CD14-positive monocyte (primary cell): ENCODE data around the gene RNPS1. TPM values are rescaled to one million over a fixed set of nuclear protein-coding genes. Genes with fewer than 3 reads are reported as not detected.

Experiments
- DNase-seq, 3 donors: peaks; one replicate each; pipeline ENCODE4 v3.0.0-alpha.2; 2011 to 2022
- H2AFZ ChIP-seq: 2 replicates; pipeline ENCODE4 v1.6.0; 2012; ENCODE audit warnings: mild to moderate bottlenecking, low read depth, low read length, inconsistent platforms; ENCODE audit not compliant: insufficient read depth, poor library complexity, severe bottlenecking
- H3K27ac ChIP-seq, 2 donors: 1 replicate in 1 of 2; 2 replicates in 1 of 2; pipeline ENCODE4 v1.5.1; 2012 to 2013; ENCODE audit warnings: low read length in 2 of 2, control low read depth in 1 of 2, inconsistent platforms in 1 of 2, low read depth in 1 of 2, mild to moderate bottlenecking in 1 of 2
- H3K27me3 ChIP-seq, 2 donors: one replicate each; pipeline versions ENCODE4 v1.6.0 to v1.6.1; 2011 to 2013; ENCODE audit warnings: low read length in 2 of 2; ENCODE audit not compliant: control insufficient read depth in 2 of 2, insufficient read depth in 2 of 2
- H3K36me3 ChIP-seq, 2 donors: replicated peaks in 1 of 2; 1 replicate in 1 of 2; 2 replicates in 1 of 2; pipeline versions ENCODE4 v1.5.1 to v1.6.1; 2012 to 2013; ENCODE audit warnings: low read length in 2 of 2, control low read depth in 1 of 2, inconsistent platforms in 1 of 2, mild to moderate bottlenecking in 1 of 2; ENCODE audit not compliant: insufficient read depth in 2 of 2, control insufficient read depth in 1 of 2
- H3K4me1 ChIP-seq, 2 donors: 1 replicate in 1 of 2; 2 replicates in 1 of 2; pipeline versions ENCODE4 v1.5.1 to v1.6.1; 2012 to 2013; ENCODE audit warnings: low read length in 2 of 2, control low read depth in 1 of 2, inconsistent platforms in 1 of 2, mild to moderate bottlenecking in 1 of 2, moderate library complexity in 1 of 2; ENCODE audit not compliant: insufficient read depth in 2 of 2, control insufficient read depth in 1 of 2
- H3K4me2 ChIP-seq: replicated peaks from 2 replicates; pipeline ENCODE3; 2012; ENCODE audit warnings: low read length, moderate library complexity, mild to moderate bottlenecking; ENCODE audit not compliant: poor library complexity, severe bottlenecking; ENCODE audit errors: extremely low read depth
- H3K4me3 ChIP-seq, 3 experiments: fragments of 200-600 bp in 1 of 3; sonication (generic) in 1 of 3; replicated peaks in 1 of 3; 1 replicate in 2 of 3; 2 replicates in 1 of 3; pipeline ENCODE4 v1.5.1; 2011 to 2013; ENCODE audit warnings: low read length in 3 of 3, mild to moderate bottlenecking in 3 of 3, control low read depth in 2 of 3, low read depth in 2 of 3, inconsistent platforms in 1 of 3, moderate library complexity in 1 of 3
- H3K79me2 ChIP-seq: 2 replicates; pipeline ENCODE4 v1.6.0; 2012; ENCODE audit warnings: mild to moderate bottlenecking, control low read depth, inconsistent platforms, low read length, moderate library complexity; ENCODE audit not compliant: insufficient read depth
- H3K9ac ChIP-seq: 2 replicates; pipeline ENCODE4 v1.6.0; 2017; ENCODE audit warnings: low read length, mild to moderate bottlenecking; ENCODE audit not compliant: insufficient read depth, poor library complexity, severe bottlenecking
- H3K9me3 ChIP-seq, 2 donors: replicated peaks in 1 of 2; 1 replicate in 1 of 2; 2 replicates in 1 of 2; pipeline versions ENCODE4 v1.5.1 to v1.6.1; 2012 to 2013; ENCODE audit warnings: low read length in 2 of 2, control low read depth in 1 of 2; ENCODE audit not compliant: control insufficient read depth in 1 of 2, insufficient read depth in 1 of 2
- H4K20me1 ChIP-seq: 2 replicates; pipeline ENCODE4 v1.6.0; 2012; ENCODE audit warnings: mild to moderate bottlenecking, low read length, control low read depth, moderate library complexity; ENCODE audit not compliant: insufficient read depth
- H3K27ac Mint-ChIP-seq, 7 donors: one replicate each; pipeline ENCODE4 v1.8.0; 2020; ENCODE audit warnings: mild to moderate bottlenecking in 7 of 7, mixed read lengths in 7 of 7, moderate library complexity in 6 of 7, inconsistent platforms in 2 of 7
- H3K27me3 Mint-ChIP-seq, 3 donors: one replicate each; pipeline ENCODE4 v1.8.0; 2021 to 2022; ENCODE audit warnings: low read depth in 3 of 3, mild to moderate bottlenecking in 3 of 3, mixed read lengths in 3 of 3, moderate library complexity in 3 of 3, inconsistent platforms in 1 of 3
- H3K36me3 Mint-ChIP-seq, 2 donors: one replicate each; pipeline ENCODE4 v1.8.0; 2020; ENCODE audit warnings: mixed read lengths in 2 of 2, inconsistent platforms in 1 of 2, mild to moderate bottlenecking in 1 of 2
- H3K4me1 Mint-ChIP-seq: one replicate; pipeline ENCODE4 v1.8.0; 2020; ENCODE audit warnings: mild to moderate bottlenecking, mixed read lengths
- H3K4me3 Mint-ChIP-seq, 2 donors: one replicate each; pipeline ENCODE4 v1.8.0; 2020; ENCODE audit warnings: mild to moderate bottlenecking in 2 of 2, mixed read lengths in 2 of 2, moderate library complexity in 1 of 2
- H3K9me3 Mint-ChIP-seq, 7 donors: one replicate each; pipeline ENCODE4 v1.8.0; 2020 to 2022; ENCODE audit warnings: mixed read lengths in 7 of 7, mild to moderate bottlenecking in 6 of 7, moderate library complexity in 6 of 7, inconsistent platforms in 2 of 7
- CTCF ChIP-seq: fragments of 200-600 bp; IDR thresholded peaks from one replicate; pipeline ENCODE4 v1.8.0; 2022; ENCODE audit warnings: antibody characterized with exemption, mild to moderate bottlenecking
- WGBS: methylation state at CpG from one replicate; pipeline ENCODE4 v1.1.5; 2013; ENCODE audit warnings: missing lambda C conversion rate; ENCODE audit not compliant: insufficient coverage; 5-methylcytosine and 5-hydroxymethylcytosine counted together
- intact Hi-C, 2 donors: fragments of 100-400 bp; cut with micrococcal nuclease; formaldehyde crosslinking; loops; one replicate each; pipeline versions ENCODE4 v1.15.0 to v1.15.1; 2023
- polyA plus RNA-seq, 3 donors: library from polyadenylated mRNA; depleted of rRNA in 1 of 3; unstranded in 2 of 3; stranded (reverse) in 1 of 3; fragments of 300-500 nt in 2 of 3; fragments of >200 nt in 1 of 3; fragmentation: Illumina TruSeq in 2 of 3; gene quantifications; 1 replicate in 2 of 3; 2 replicates in 1 of 3; pipeline ENCODE4 v1.2.3, GENCODE V29; 2012 to 2021

Gene RNPS1
- polyA plus RNA-seq, 3 donors = 93.7 to 176 (median 106) TPM

- no peak overlapping the region for H3K4me3 Mint-ChIP-seq
- peaks cover 33 to 46% (median 33%) of the 10 kb centered on the region in 3 donors for H3K27me3 Mint-ChIP-seq
- peaks cover 61 to 63% of the 10 kb centered on the region in 2 donors for H3K36me3 ChIP-seq
- H4K20me1 ChIP-seq = peaks cover 30% of the 10 kb centered on the region
- H3K36me3 Mint-ChIP-seq = peaks cover 50 to 64% of the 10 kb centered on the region in 2 donors
- H3K9me3 Mint-ChIP-seq = peaks cover 0 to 6% (median 0%) of the 10 kb centered on the region in 7 donors
- no peak overlapping the region for H3K9ac ChIP-seq
- no peak overlapping the region for H3K27ac Mint-ChIP-seq
- intact Hi-C loops = no loop called here
- no peak overlapping the region for H3K4me2 ChIP-seq
- peaks cover 5 to 6% of the 10 kb centered on the region in 2 donors for H3K4me1 ChIP-seq
- no peaks in the 10 kb centered on the region for H3K79me2 ChIP-seq
- peaks cover 18 to 38% of the 10 kb centered on the region in 2 donors for H3K27me3 ChIP-seq
- H2AFZ ChIP-seq = no peak overlapping the region
- H3K27ac ChIP-seq = no peak overlapping the region
- DNase-seq = no peak
- peaks cover 5% of the 10 kb centered on the region for H3K4me1 Mint-ChIP-seq
- no peak for TF ChIP-seq CTCF
- no peak overlapping the region for H3K4me3 ChIP-seq
- no peaks in the 10 kb centered on the region for H3K9me3 ChIP-seq
- WGBS = 96% methylated on average over 50 of the region's 51 CpGs
Measured at GRCh38 chr16:2233872-2234812, 33.8 kb downstream of the RNPS1 start.

DNA sequence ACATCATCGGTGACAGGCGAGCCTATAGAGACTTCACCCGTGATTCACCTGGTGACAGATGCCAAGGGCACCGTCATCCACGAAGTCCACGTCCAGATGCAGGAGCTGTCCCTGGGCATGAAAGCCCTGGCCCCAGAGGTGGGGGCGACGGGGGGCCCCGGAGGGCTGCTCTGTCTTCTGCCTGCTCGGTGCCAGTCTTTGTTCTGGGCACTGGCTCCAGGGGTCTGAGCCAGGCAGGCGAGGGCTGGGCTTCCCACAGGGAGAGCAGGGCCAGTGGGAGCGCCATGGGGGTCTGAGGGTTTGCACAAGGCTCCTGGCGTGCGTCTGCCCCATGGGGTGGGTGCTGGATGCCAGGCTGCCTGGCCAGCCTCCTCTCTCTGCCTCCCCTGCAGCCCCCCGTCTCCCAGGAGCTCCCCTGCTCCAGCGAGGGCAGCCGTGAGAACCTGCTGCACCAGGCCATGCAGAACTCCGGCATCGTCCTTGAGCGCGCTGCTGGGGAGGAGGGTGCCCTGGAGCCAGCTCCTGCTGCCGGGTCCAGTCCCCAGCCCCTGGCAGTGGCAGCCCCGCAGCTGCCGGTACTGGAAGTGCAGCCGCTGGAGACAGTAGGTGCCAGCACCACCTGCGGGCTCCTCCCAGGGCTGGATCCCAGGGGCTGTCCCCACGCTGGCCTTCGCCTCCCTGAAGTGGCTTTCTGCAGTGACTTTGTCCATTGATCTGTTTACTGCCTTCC lies 34.7 kb downstream of the RNPS1 start:
- H3K4me3 ChIP-seq = no peak overlapping the region

More for the DNA sequence above, 34.7 kb downstream of the RNPS1 start:
- no peak overlapping the region for H3K9ac ChIP-seq
- no peak for DNase-seq
- Mint-ChIP-seq H3K4me3 (no peak overlapping the region), H3K36me3 (peaks cover 55 to 68% of the 10 kb centered on the region in 2 donors), H3K27ac (no peak overlapping the region), H3K27me3 (peaks cover 27 to 37% (median 27%) of the 10 kb centered on the region in 3 donors), H3K9me3 (peaks cover 0 to 6% (median 0%) of the 10 kb centered on the region in 7 donors), H3K4me1 (peaks cover 5% of the 10 kb centered on the region)
- peaks cover 5 to 6% of the 10 kb centered on the region in 2 donors for H3K4me1 ChIP-seq
- no peak overlapping the region for H3K27ac ChIP-seq
- WGBS = 97% methylated on average over 28 of the region's 28 CpGs
- H3K4me2 ChIP-seq = no peak overlapping the region
- H3K36me3 ChIP-seq = peaks cover 71 to 72% of the 10 kb centered on the region in 2 donors
- peaks cover 22% of the 10 kb centered on the region for H4K20me1 ChIP-seq
- no peaks in the 10 kb centered on the region for H3K9me3 ChIP-seq
- peaks cover 18 to 31% of the 10 kb centered on the region in 2 donors for H3K27me3 ChIP-seq
- no peak for TF ChIP-seq CTCF
- H3K79me2 ChIP-seq = no peaks in the 10 kb centered on the region
- intact Hi-C loops = no loop called here
- no peak overlapping the region for H2AFZ ChIP-seq
